NCI-H1694 treated with DMSO at 0.1 percent for 48 hours (cell line): Measurements from ENCODE around the gene UBL3.

ENCODE experiments used
- DNase-seq: peaks from one replicate; lab custom pipeline; 2025; lab: John Stamatoyannopoulos, UW

UBL3 gene

DNA sequence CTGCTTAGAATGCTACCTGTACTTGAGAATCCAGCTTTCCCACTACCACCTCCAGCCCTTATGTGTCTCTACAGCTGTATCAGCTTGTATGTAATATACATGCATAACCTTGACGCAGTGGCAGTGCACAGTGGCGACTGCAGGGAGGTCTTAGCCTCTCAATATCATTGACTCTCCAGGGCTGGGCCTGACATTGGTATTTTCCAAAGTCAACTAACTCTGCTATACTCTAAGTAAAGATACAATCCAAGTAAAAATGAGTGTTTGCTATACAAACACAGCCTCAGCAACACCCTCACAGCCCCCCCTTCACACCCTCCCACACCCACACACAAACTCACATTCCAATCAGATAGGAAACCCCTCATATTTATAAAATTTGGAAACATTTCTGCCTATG is 6.7 kb upstream of the UBL3 start:
- no peak for DNase-seq

DNA sequence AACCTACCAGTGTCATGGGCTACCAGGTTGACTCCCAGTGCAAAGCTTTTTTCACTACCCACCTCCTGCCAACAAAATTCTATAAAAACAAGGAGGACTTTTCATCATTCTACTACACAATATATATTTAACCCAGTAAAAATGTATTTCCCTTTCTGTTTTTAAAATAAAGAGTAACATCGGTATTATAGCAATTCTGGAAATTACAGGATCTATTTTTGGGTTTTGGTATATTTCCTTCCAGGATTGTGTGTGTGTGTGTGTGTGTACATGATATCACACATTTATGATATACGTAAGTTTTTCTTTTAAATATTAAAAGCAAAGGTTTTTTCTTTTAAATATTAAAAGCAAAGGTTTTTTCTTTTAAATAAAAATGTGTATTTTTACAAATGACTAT is 6.0 kb upstream of the UBL3 start:
- no peak for DNase-seq

DNA sequence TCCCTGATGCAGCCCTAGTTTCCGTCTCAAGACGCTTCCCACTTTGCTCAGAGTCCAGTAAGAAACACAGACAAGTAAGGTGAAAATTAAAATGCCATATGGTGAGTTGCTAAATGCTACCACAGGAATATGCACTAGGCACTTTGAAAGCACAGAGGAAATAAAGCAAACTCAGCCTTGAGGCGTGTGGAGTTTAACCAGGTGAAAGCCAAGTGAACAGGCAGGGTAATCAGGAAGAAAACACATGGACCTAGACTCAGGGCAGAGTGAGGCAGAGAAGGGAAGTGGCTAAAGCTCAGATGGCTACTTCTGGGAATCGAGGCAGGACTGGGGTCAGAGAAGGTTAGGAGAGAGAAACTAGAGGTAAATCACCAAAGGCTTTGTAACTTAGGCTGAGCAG is 5.4 kb upstream of the UBL3 start:
- DNase-seq: no peak

DNA sequence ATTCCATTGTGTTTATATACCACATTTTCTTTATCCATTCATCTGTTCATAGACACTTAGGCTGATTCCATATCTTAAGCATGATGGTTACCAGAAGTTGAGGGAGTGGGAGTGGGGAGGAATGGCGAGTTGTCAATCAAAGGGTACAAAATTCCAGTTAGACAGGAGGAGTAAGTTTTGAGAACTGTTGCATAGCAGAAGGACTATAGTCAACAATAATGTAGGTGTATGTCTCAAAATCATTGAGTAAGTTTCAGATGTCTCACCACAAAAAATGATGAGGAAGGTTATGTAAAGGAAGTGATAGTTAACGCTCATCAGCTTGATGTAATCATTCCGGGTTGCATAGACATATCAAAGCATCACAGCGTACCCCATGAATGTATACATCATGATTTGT is 4.6 kb upstream of the UBL3 start:
- DNase-seq: no peak

DNA sequence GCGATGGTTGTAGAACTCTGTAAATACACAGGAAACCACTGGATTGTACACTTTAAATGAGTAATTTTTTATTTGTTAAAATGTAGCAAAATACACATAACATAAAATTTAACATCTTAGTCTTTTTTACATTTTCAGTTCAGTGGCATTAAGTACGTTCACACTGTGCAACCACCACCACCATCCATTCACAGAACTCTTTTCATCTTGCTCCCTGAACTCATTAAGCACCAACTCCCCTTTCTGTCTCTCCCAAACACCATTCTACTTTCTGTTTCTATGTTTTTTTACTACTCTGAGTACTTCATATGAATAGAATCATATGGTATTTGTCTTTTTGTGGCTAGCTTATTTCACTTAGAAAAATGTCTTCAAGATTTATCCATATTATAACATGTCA is 2.7 kb upstream of the UBL3 start:
- no peak for DNase-seq

DNA sequence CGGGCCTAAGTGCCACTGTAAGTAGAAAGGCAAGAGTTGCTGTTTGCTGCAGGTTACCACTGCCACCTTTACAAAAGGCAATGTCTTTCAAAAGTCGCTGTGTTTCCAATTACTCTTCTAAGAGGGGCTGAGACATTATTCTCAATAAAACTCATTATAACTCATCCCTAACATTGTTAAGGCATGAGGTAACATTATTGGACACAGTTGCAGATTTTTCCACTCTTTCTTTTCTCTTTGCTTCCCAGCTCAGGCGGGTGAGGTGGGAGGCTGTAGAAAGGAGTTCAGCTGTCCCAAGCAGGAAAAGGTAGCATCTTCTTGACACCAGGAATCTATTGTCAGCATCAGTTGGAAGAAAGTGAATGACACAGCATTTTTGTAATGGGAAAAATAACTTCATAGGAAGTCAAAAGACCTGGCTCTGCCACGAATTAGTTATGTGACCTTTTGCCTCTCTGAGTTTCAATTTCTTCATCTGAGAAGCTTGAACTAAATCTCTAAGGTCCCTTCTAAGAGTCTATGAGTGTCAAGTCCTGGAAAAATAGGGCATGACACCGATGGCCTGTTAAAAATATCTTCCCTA is 2.1 kb upstream of the UBL3 start:
- DNase-seq: no peak

DNA sequence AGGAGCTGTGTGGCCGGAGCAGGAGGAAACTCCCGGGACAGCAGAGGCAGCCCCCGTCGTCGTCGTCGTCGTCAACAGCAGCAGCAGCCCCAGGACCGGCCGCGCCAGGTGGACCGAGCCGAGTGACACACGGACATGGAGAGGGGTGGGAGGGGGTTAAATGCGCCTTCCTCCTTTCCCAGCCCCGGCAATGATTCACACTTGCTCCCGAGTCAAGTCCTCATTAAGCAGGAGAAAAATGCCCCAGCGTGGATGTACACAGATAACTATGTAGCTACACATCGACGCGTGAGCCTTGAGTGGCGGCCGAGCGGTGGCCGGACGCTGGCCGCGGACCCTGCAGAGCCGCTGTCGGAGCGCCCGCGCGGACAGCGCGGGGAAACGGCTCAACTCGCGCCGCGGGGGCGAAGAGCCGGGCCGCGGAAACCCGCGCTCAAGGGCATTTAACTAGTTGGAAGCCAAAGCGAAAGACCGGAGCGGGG is 645 bp downstream of the UBL3 start:
- no peak for DNase-seq

DNA sequence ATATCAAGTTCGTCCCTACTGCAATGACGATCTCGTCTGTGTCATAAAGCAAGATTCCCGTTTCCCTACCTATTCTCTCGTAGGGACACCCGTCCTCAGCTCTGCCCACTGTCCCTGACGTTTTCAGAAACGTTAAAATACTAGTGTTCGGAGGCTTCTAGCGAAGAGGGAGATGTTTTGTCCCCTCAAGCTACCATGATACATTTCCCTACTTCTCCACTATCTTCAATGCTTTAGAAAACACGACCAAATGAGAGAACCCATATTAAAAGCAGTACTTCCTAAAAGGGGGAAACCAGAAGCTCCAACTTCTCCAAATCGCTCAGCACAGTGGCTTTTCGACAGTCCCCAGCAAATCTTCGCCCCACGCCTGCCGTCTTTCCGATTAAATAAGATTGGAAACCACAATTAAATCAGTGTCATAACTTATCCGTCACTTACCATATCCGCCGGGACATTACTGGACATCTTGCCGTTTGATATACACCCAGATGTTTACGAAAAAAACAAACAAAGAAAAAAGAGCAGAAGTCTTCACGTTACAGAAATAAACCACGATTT is 1.3 kb downstream of the UBL3 start:
- DNase-seq: no peak

DNA sequence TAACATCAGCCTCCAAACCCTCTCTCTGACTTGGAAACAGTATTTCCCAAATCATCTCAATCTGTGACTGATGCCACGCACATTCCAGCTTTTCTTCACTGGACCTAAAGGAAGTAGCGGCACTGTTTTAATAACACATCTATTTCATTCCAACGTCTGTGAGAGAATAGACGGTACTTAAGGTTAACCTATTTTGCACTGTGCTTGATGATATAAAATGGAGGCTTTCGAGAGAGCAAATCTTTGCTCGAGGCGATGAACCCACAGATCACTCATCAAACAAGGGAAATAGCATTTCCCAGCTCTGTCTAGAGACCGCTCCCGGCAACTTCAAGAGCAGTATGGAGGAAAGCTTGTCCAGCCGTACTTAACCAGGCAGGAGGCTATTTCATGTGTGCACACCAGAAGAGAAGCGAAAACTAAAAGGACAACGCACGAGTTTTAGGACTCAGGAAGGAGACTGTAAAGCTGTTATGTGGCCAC is 2.9 kb downstream of the UBL3 start:
- no peak for DNase-seq

DNA sequence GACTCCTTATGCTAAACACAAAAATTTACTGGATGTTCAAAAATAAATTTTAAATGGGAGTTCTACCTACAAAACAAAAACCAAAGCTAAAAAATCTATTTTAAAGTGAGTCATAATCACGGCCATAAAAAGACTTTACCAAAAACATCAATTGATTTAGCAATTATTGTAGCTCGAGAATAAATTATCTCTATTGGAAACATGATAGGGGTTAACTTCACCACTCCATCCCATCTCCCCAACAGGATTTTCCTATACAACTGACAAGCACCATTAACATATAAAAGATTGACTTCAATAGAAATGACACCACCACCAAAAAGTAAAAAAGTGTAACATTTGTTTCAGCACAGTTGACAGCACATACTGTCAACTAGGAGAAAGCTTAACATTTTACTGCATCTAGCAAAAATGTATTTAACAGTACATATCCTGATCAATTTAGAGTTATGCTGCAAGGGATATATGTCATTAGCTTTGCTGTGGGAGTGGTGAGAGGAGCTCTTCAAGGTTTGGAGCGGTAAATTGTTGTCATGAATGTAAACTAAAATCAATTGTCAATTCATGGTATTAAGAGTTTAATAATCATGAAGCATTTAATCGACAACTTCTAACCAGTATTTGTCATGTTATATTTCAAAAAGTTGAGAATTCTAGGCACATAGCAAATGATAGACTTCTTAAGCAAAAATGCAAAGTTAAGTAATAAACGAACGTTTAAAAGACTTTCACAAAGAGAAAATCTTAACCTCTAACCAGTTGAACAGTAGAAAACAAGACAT is 3.8 kb downstream of the UBL3 start:
- DNase-seq: no peak

DNA sequence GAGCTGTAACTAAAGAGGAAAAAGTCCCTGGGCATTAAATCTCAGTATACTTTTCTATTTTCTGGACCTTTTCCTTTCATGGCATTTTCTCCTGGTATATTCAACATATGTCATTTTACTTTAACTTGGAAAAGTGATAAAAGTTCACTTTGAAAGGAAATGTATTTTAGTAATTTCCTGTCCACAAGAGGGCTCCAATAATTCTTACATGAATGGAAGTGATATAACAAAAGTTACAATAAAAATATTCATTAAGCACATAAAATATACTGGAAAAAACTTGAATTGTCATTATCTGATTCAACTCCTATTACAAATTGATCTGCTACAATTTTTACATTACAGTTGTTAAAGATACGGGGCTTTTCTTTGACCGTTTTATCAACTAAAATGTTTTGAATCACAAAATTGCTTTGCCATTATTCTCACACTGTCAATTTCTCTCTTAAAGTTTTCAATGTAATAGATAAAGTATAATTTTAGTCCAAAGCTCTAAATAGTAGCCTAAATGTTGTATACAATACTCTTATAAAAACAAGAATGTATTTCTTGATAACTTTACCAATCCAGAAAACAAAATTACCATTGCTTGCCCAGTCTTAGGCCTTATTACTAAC is 4.9 kb downstream of the UBL3 start:
- DNase-seq: no peak

DNA sequence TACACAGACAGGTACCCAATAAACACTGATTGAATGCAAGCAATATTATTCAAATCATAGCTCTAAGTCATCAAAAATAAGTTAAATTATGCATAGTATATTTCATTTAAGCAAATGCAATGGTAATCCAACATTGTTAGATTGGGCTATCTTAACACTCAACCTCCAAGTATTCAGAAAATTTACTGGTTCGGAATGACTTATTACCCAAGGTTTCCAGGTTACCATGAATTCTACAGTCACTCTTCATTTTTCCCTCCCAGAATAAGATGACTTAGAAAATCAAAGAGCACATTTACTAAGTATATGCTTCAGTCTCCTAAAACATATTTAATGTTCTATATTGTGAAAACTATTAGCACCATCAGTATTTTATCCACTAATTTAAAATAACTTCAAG is 6.0 kb downstream of the UBL3 start:
- DNase-seq: no peak

DNA sequence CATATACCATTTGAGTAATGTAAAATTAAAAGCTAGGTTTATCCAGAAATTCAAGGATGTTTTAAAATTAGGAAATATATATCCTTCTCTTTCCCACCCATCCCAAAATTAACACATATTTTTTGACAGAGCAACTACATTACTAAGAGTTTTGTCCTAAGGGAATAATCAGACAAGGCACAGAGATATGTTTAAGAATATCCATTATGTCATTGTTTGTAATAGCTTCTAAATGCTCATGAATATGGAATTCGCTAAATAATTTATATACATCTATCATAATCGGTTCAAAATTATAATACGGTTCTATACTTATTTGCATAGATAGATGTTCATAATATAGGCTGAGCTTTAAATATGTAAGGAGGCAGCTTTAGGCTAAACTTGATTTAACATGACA is 9.8 kb downstream of the UBL3 start:
- no peak for DNase-seq

DNA sequence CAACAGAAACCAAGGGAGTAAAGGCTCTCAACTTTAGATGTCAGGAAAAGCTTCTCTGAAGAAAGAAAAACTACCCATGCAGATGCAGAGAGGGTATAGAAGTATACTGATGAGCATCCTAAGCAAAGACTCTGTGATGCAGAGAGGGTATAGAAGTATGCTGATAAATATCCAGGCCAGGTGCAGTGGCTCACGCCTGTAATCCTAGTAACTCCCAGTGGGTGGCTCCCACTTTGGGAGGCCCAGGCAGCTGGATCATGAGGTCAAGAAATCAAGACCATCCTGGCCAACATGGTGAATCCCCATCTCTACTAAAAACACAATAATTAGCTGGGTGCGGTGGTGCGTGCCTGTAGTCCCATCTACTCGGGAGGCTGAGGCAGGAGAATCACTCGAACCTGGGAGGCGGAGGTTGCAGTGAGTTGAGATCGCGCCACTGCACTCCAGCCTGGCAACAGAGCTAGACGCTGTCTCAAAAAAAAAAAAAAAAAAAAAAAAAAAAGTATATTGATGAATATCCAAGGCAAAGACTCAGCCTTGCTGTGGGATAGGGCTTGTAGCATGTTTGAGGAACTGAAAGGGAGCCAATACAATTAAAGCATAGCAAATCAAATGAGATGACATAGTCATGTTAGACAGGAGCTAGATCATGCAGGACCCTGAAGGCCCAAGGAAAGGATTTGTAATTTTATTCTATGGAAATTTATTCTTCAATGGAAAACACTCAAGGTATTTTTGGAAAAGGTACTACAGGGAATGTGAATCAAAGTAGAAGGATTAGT is 14.9 kb downstream of the UBL3 start:
- DNase-seq: no peak

DNA sequence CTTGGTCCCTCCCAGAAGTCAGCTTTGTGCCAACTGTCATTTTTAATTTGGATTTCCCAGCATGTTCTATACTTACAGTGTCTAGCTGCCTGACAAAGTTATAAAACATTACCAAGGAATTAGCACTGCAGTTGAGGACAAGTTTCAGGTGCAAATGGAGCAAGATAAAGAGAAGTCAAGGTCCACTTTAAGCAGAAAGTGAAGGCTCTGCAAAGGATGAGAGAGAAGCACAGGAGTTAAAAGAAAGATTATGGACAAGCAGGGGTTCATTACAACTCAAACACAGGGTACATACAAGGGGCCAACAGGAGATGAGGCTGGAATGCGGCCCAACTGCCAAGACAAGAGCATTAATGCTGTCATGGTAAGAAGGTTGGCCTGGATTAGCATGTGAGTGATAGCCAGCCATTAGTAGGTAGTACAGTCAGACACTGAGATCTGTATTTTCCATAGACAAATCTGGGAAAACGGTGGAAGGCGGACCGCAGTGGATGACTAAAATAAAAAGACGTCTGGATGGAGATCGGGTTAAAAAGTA is 17.6 kb downstream of the UBL3 start:
- no peak for DNase-seq

DNA sequence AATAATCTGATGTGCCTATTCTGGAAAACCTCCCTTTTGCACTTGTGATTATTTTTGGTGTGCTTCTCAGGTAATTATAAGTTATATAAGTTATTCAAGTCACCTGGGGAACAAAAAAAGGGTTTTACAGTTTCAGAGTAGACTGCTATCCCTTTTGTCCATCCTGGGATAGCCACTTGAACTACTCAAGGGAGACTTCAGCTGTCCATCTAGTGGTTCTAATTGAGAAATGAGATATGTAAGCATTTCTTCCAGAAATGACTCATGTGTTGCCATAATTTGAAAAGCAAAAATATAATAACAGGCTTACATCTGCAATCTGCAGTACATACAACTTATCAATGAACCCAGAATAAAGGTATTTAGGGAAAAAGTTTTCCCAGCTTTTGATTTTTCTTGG is 20.4 kb downstream of the UBL3 start:
- no peak for DNase-seq

DNA sequence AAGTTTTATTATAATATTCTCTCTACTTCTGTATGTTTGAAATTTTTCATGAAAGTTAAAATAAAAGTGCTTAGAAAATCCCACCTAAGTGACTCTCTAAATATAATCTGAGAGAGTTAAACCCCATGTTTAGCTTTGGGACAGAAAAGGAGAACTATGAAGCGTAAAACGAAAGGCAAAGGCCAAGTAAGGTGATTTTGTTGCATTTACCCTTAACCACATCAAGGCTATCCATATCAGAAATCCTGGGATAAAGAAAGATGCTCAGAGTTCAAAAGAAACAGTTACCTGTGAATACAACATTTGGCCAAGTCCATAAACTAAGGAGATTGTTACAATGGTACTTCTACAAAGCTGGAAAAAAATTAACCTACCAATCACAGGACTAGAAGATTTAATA is 31.3 kb downstream of the UBL3 start:
- no peak for DNase-seq

DNA sequence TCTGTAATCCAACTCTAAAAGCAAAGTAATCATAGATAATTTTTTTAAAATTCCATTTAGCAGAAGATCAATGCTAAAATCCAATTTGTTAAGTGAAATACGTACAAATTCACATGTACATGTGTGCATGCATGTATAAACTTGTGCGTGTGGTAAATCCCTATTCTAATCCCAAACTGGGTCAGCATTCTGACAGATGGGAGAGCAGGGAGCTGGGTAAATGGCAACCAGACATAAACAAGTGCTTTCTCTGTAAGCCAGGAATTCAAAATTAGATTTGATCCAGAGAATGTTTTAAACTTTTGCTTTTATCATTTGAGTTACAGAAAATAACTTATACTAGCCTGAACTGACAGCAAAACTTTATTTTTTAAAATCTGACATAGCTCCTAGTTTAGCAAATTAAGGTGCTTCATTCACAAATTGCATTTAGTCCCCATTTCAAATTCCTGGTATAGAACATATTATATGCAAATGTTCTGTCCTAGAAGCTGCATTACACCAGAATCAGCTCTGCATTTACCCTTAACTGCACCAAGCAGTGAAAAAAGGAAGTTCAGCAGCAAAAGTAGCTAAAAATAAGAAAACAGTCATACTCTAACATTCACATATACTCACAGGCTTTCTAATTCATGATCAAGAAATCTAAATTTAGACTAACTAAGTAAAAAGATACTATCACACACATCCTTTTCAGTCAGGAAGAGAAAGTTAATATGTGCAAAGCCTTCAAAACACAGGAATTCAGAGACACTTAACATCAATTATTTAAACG is 32.6 kb downstream of the UBL3 start:
- DNase-seq: no peak

DNA sequence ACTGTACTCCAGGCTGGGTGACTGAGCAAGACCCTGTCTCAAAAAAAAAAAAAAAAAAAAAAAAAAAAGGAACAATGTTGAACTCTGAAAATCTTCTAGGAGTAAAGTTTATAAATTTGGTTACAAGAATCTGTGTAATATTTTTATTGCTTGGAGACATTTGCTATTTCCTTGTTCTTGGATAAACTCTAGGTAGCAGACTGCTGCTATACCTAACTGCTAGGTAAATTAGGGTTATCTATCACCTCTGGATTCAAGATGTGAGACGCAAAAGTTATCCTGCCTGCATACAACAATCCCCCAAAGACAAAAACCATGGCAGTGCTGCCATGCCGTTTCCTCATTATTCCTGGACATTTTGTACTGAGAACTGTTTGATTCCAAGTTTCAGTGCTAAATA is 33.7 kb downstream of the UBL3 start:
- no peak for DNase-seq

DNA sequence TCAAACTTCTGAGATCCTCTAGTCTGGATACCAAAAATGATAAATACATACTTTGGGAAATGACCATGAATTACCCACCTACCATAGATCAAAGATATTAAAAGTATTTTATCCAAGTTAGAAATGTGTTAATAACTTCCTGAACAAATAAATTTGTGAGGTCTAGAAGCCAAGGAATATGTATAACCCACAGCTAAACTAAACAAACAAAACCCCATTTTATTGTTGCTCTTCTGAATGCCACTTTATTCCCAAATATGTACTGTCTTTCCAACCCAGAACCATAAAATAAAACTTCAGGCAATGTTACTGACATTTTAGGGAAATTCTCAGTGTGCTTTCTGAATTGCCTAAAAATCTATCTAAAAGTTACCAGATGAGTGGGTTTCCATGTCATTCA is 35.1 kb downstream of the UBL3 start:
- no peak for DNase-seq

DNA sequence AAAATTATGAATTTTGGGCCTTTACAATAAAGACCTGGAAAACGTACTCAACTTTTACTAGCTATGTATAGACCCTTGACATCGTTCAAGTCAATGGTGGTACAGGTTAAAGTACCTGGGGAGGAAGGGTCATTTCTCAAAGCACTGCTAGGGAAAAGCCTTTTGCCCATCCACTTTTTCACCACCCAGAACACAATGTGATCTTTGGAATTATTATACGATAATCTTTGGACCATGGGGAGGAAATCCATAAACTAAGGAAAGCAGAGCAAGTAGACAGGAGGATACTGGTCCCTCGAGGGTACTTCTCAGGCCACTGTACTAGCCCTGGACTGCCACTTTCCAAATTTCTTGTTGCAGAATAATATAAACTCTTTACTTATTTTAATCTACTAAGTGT is 39.5 kb downstream of the UBL3 start:
- DNase-seq: no peak
